HepG2 (cell line): Measurements from ENCODE around the gene MTIF3. TPM values are rescaled to one million over a fixed set of nuclear protein-coding genes. Genes with fewer than 3 reads are reported as not detected.

ENCODE experiments used
- LCORL ChIP-seq, 2 experiments: fragments of 450-650 bp in 1 of 2; sonication (generic) in 1 of 2; formaldehyde crosslinking in 1 of 2; IDR thresholded peaks; 2 replicates each; pipeline versions ENCODE4 v1.5.0 to v1.6.1; 2017 to 2020; ENCODE audit warnings: antibody characterized with exemption in 1 of 2, missing genetic modification reagents in 1 of 2
- MATR3 ChIP-seq: sonication (generic); formaldehyde crosslinking; IDR thresholded peaks from 2 replicates; pipeline ENCODE4 v1.4.0; 2020; ENCODE audit warnings: missing genetic modification reagents
- PAF1 ChIP-seq: IDR thresholded peaks from 2 replicates; pipeline ENCODE4 v1.6.1; 2016; ENCODE audit warnings: missing genetic modification reagents, missing compliant biosample characterization
- PAXIP1 ChIP-seq: sonication (generic); formaldehyde crosslinking; conservative IDR thresholded peaks from 2 replicates; pipeline ENCODE4 v1.4.0; 2020; ENCODE audit warnings: mild to moderate bottlenecking, missing genetic modification reagents, moderate library complexity
- PHB2 ChIP-seq: fragments of 450-650 bp; IDR thresholded peaks from 2 replicates; pipeline ENCODE4 v1.6.1; 2018; ENCODE audit not compliant: partially characterized antibody
- PITX1 ChIP-seq: sonication (generic); formaldehyde crosslinking; IDR thresholded peaks from 2 replicates; pipeline ENCODE4 v1.5.1; 2020; ENCODE audit warnings: mild to moderate bottlenecking, missing genetic modification reagents
- POLR2A ChIP-seq, 2 experiments: IDR thresholded peaks; 2 replicates each; pipeline ENCODE4 v1.6.1; 2011; ENCODE audit warnings: low read depth in 2 of 2, low read length in 2 of 2, mild to moderate bottlenecking in 1 of 2, moderate library complexity in 1 of 2; ENCODE audit not compliant: insufficient read depth in 1 of 2
- SNAI1 ChIP-seq: sonication (generic); formaldehyde crosslinking; IDR thresholded peaks from 2 replicates; pipeline ENCODE4 v1.5.0; 2020; ENCODE audit warnings: mild to moderate bottlenecking, missing genetic modification reagents, borderline replicate concordance
- SP1 ChIP-seq, 2 experiments: fragments of 450-650 bp in 1 of 2; sonication (generic) in 1 of 2; formaldehyde crosslinking in 1 of 2; IDR thresholded peaks; 2 replicates each; pipeline versions ENCODE4 v1.4.0 to v1.6.1; 2016 to 2020; ENCODE audit warnings: missing genetic modification reagents in 1 of 2
- SRSF9 ChIP-seq: fragments of 200-400 bp; formaldehyde crosslinking; IDR thresholded peaks from 2 replicates; pipeline ENCODE4 v1.6.1; 2018; ENCODE audit warnings: borderline replicate concordance, mild to moderate bottlenecking, low read depth, low read length; ENCODE audit not compliant: insufficient read depth, poor library complexity, severe bottlenecking
- STAG1 ChIP-seq: sonication (generic); formaldehyde crosslinking; IDR thresholded peaks from 2 replicates; pipeline ENCODE4 v1.4.0; 2020; ENCODE audit warnings: missing genetic modification reagents
- THAP8 ChIP-seq: sonication (generic); formaldehyde crosslinking; IDR thresholded peaks from 2 replicates; pipeline ENCODE4 v1.5.1; 2020; ENCODE audit warnings: missing genetic modification reagents, mild to moderate bottlenecking, borderline replicate concordance
- ZBTB44 ChIP-seq: sonication (generic); formaldehyde crosslinking; IDR thresholded peaks from 2 replicates; pipeline ENCODE4 v1.4.0; 2020; ENCODE audit warnings: missing genetic modification reagents
- ZNF124 ChIP-seq: sonication (generic); formaldehyde crosslinking; IDR thresholded peaks from 2 replicates; pipeline ENCODE4 v1.4.0; 2020; ENCODE audit warnings: missing genetic modification reagents
- ZNF354B ChIP-seq: sonication (generic); formaldehyde crosslinking; IDR thresholded peaks from 2 replicates; pipeline ENCODE4 v1.8.0; 2022; ENCODE audit warnings: mild to moderate bottlenecking, missing genetic modification reagents
- ZNF362 ChIP-seq: sonication (generic); formaldehyde crosslinking; IDR thresholded peaks from 2 replicates; pipeline ENCODE4 v1.4.0; 2020; ENCODE audit warnings: missing genetic modification reagents, mild to moderate bottlenecking, borderline replicate concordance
- ZNF691 ChIP-seq: sonication (generic); formaldehyde crosslinking; IDR thresholded peaks from 2 replicates; pipeline ENCODE4 v1.4.0; 2020; ENCODE audit warnings: missing genetic modification reagents, low read depth, mild to moderate bottlenecking, borderline replicate concordance
- ZNF879 ChIP-seq: sonication (generic); formaldehyde crosslinking; IDR thresholded peaks from 2 replicates; pipeline ENCODE4 v1.8.1; 2023; ENCODE audit warnings: missing genetic modification reagents
- polyA plus RNA-seq, 8 experiments: library from polyadenylated mRNA; depleted of rRNA in 3 of 8; stranded (reverse) in 7 of 8; unstranded in 1 of 8; fragments of >200 nt; fragmentation: Illumina TruSeq in 4 of 8; extraction: Trizol in 4 of 8; gene quantifications; 2 replicates each; pipeline versions ENCODE4 v1.2.1 to v1.2.3, GENCODE V29; 2011 to 2016; ENCODE audit warnings: low read depth in 4 of 8, missing spikeins in 1 of 8, mixed read lengths in 1 of 8; ENCODE audit not compliant: insufficient read depth in 1 of 8
- total RNA-seq, 5 experiments: library from RNA; depleted of rRNA; stranded (reverse); fragments of >200 nt; fragmentation: Illumina TruSeq; extraction: Trizol; gene quantifications; 2 replicates each; pipeline ENCODE4 v1.2.3, GENCODE V29; 2016; ENCODE audit warnings: low read depth in 1 of 5

MTIF3 gene
- total and polyA plus RNA-seq, 2 of the 13 experiments (the other 11 are each of a cell fraction or from before 2014, with no cell fraction given): 33.7 to 40.6 TPM

GRCh38 chr13:27449936-27450828 lies at the start of gene MTIF3 (continued):
- no peak for TF ChIP-seq LCORL (IDR thresholded peaks at IDR 0.05)
- peak; percentile 68 for TF ChIP-seq LCORL (CRISPR knock-in tag; IDR thresholded peaks at IDR 0.05)
- no peak for TF ChIP-seq STAG1 (CRISPR knock-in tag)
- no peak for TF ChIP-seq MATR3
- TF ChIP-seq SP1 (IDR thresholded peaks at IDR 0.05): no peak
- peak; percentile 90 for TF ChIP-seq SP1 (CRISPR knock-in tag; IDR thresholded peaks at IDR 0.05)
- TF ChIP-seq ZNF124 (CRISPR knock-in tag): 0 out of 2 replicates have a peak, but pooled peaks have one; percentile 30
- no peak for TF ChIP-seq ZBTB44 (CRISPR knock-in tag)
- no peak for TF ChIP-seq PHB2
- no peak; the same call in 1 of the 2 replicates for TF ChIP-seq ZNF691 (CRISPR knock-in tag)
- TF ChIP-seq ZNF879 (CRISPR knock-in tag): 0 out of 2 replicates have a peak, but pooled peaks have one; percentile 10
- TF ChIP-seq POLR2A (IDR thresholded peaks at IDR 0.05; ENCODE audit: insufficient read depth in 1 of 2, low read depth in 2 of 2, low read length in 2 of 2): peak; percentile 75 to 97
- TF ChIP-seq PAF1 (CRISPR knock-in tag): no peak
- peak; percentile 51; the same call in 1 of the 2 replicates for TF ChIP-seq ZNF362 (CRISPR knock-in tag)
- TF ChIP-seq ZNF354B (CRISPR knock-in tag): no peak; the same call in 1 of the 2 replicates
- TF ChIP-seq PAXIP1 (CRISPR knock-in tag): peak; percentile 57
- peak; percentile 68; the same call in 1 of the 2 replicates for TF ChIP-seq THAP8 (CRISPR knock-in tag)
- TF ChIP-seq SNAI1: peak; percentile 27; the same call in 1 of the 2 replicates
- no peak for TF ChIP-seq SRSF9
- peak; percentile 56 for TF ChIP-seq PITX1 (CRISPR knock-in tag)
